SU-DHL-6 (cell line): ENCODE data around the gene NPAS3.

ENCODE experiments used
- H2AFZ ChIP-seq: fragments of 200-600 bp; sonication (generic); 2 replicates; pipeline ENCODE4 v1.6.1; 2014; ENCODE audit warnings: low read depth, mild to moderate bottlenecking, moderate library complexity, mixed read lengths, antibody characterized with exemption, low read length; ENCODE audit not compliant: severe bottlenecking
- H3F3A ChIP-seq: fragments of 200-600 bp; shearing (Covaris generic); 2 replicates; pipeline ENCODE4 v1.6.0; 2016; ENCODE audit warnings: antibody characterized with exemption, mild to moderate bottlenecking; ENCODE audit not compliant: insufficient read depth
- H3K27ac ChIP-seq: fragments of 200-600 bp; sonication (generic); 2 replicates; pipeline ENCODE4 v1.5.1; 2016; ENCODE audit warnings: low read depth, mild to moderate bottlenecking, low read length, moderate library complexity, mixed read lengths
- H3K27me3 ChIP-seq: fragments of 200-600 bp; sonication (generic), shearing (Covaris generic); 2 replicates; pipeline ENCODE4 v1.6.0; 2014; ENCODE audit warnings: mild to moderate bottlenecking, low read length
- H3K36me3 ChIP-seq: fragments of 200-600 bp; sonication (generic); 2 replicates; pipeline ENCODE4 v1.6.1; 2014; ENCODE audit warnings: mild to moderate bottlenecking, low read length, mixed read lengths
- H3K4me2 ChIP-seq: fragments of 300-600, 200-600 bp; shearing (Covaris generic), sonication (generic); 2 replicates; pipeline ENCODE4 v1.6.0; 2014; ENCODE audit warnings: low read length, low read depth, mild to moderate bottlenecking; ENCODE audit not compliant: poor library complexity, severe bottlenecking
- H3K4me3 ChIP-seq: fragments of 200-600 bp; sonication (generic); 2 replicates; pipeline ENCODE4 v1.5.1; 2014; ENCODE audit warnings: antibody characterized with exemption, low read length, mild to moderate bottlenecking, mixed read lengths; ENCODE audit not compliant: insufficient read depth, poor library complexity, severe bottlenecking
- H3K79me2 ChIP-seq: fragments of 200-600 bp; sonication (generic); 2 replicates; pipeline ENCODE4 v1.6.1; 2014; ENCODE audit warnings: mild to moderate bottlenecking, low read length, moderate library complexity; ENCODE audit not compliant: insufficient read depth
- H3K9ac ChIP-seq: fragments of 200-600 bp; sonication (generic); 2 replicates; pipeline ENCODE4 v1.7.0; 2014; ENCODE audit warnings: mild to moderate bottlenecking, low read length
- H3K9me2 ChIP-seq: fragments of 200-600 bp; sonication (generic); replicated peaks from 2 replicates; pipeline ENCODE4 v1.6.1; 2014; ENCODE audit warnings: low read length; ENCODE audit not compliant: insufficient read depth
- H3K9me3 ChIP-seq: fragments of 200-600 bp; sonication (generic); 2 replicates; pipeline ENCODE4 v1.6.1; 2014; ENCODE audit warnings: low read length, mixed read lengths; ENCODE audit not compliant: insufficient read depth
- H4K20me1 ChIP-seq: fragments of 200-600 bp; sonication (generic); 2 replicates; pipeline ENCODE4 v1.6.1; 2014; ENCODE audit warnings: low read depth, mild to moderate bottlenecking, antibody characterized with exemption, low read length, moderate library complexity, mixed read lengths
- EZH2phosphoT487 ChIP-seq: fragments of 200-600 bp; sonication (generic), shearing (Covaris generic); conservative IDR thresholded peaks from 2 replicates; pipeline ENCODE4 v1.6.1; 2018; ENCODE audit warnings: mild to moderate bottlenecking, antibody characterized with exemption, low read length, moderate library complexity, mixed read lengths
- TF ChIP-seq, protein P1 (sequence below): fragments of 200-600 bp; sonication (generic); IDR thresholded peaks from one replicate; pipeline ENCODE4 v1.5.1; 2017; ENCODE audit warnings: antibody characterized with exemption, mild to moderate bottlenecking, low read length, moderate library complexity; ENCODE audit not compliant: insufficient read depth, poor library complexity, severe bottlenecking

The NPAS3 gene

DNA sequence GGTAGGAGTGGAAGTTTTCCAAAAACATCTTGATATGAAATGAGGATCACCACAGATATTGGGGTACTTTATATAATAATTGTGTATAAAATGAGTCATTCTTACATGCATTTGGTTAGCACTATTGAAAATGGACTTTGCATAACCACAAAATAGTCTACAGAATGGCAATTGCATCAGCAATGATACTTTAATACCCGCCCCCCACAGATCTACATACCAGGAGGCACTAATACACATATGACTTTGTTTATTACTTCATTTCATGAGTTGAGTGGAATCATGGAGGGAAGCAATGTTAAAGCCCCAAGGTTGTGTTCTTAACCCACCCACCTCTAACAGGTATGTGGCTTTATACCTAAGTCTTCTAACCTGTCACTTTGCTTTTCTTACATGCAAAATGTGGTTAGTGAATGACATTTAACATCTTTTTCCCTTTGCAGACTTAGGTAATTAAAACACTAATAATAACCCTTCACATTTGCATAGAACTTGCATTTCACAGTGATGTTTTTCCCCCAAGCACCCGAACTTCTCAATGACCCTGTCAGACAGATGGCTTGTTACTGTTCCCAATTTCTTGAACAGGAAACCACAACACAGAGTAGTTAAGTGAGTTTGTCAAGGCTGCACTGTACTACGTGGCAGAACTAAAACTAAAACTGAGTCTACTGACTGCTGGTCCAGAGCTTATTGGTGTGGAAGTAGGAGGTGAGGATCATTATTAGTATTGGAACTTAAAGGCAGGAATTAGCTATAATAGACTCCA lies 101.9 kb downstream of the NPAS3 start:
- Histone ChIP-seq H4K20me1 (no peaks in the 10 kb centered on the region), H3K4me3 (no peak overlapping the region), H3F3A (no peaks in the 10 kb centered on the region), H3K9ac (no peak overlapping the region), H3K4me2 (no peak overlapping the region), H2AFZ (no peak overlapping the region), H3K79me2 (no peaks in the 10 kb centered on the region), H3K9me3 (no peaks in the 10 kb centered on the region), H3K9me2 (no peaks in the 10 kb centered on the region), H3K36me3 (no peaks in the 10 kb centered on the region), H3K27me3 (no peaks in the 10 kb centered on the region), H3K27ac (no peak overlapping the region)
- TF ChIP-seq, protein P1, sequence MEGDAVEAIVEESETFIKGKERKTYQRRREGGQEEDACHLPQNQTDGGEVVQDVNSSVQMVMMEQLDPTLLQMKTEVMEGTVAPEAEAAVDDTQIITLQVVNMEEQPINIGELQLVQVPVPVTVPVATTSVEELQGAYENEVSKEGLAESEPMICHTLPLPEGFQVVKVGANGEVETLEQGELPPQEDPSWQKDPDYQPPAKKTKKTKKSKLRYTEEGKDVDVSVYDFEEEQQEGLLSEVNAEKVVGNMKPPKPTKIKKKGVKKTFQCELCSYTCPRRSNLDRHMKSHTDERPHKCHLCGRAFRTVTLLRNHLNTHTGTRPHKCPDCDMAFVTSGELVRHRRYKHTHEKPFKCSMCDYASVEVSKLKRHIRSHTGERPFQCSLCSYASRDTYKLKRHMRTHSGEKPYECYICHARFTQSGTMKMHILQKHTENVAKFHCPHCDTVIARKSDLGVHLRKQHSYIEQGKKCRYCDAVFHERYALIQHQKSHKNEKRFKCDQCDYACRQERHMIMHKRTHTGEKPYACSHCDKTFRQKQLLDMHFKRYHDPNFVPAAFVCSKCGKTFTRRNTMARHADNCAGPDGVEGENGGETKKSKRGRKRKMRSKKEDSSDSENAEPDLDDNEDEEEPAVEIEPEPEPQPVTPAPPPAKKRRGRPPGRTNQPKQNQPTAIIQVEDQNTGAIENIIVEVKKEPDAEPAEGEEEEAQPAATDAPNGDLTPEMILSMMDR, result no peak
- TF ChIP-seq EZH2phosphoT487, result no peak

DNA sequence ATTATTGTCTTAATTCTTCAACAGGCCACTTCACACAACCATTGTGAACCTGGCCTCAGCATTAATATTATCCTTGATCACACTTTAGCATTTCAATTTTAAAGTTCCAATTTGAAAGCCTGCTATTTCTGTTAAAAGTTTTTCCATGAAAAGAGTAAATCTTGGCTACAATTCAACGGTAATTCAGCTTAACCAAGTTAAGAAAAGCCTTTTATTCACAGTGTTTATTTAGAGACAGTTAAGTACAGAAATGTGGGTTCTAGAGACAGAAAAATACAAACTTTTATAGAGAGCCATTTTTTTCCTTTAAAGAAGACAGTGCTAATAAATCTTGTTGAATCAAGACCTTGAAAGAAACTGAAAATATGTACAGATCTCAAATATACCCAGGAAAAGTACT lies 103.9 kb downstream of the NPAS3 start:
- Histone ChIP-seq H3F3A (no peaks in the 10 kb centered on the region), H3K4me3 (no peak overlapping the region), H3K36me3 (no peaks in the 10 kb centered on the region), H3K27me3 (no peaks in the 10 kb centered on the region), H3K4me2 (no peak overlapping the region), H3K9me3 (no peaks in the 10 kb centered on the region), H3K9me2 (no peaks in the 10 kb centered on the region), H3K27ac (no peak overlapping the region), H3K9ac (no peak overlapping the region), H4K20me1 (no peaks in the 10 kb centered on the region), H2AFZ (no peak overlapping the region), H3K79me2 (no peaks in the 10 kb centered on the region)
- no peak for TF ChIP-seq EZH2phosphoT487
- TF ChIP-seq, protein P1, result no peak

DNA sequence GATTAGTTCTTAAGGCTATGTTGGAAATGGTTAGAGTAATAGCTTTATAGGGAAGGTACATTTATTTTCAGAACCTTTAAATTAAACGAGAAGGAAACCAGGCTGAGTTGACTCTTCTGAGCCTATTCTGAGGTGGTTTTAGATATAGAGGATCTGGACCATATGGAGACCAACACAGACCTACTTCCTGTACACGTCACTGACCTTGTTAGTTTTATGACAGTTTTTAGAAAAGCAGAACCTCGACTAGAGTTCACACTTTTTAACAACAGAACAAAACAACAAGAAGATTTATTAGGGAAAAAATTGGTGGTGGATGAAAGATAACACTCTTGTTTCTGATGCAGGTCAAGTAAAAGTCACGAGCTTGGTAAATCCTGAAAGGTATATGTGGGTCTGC lies 107.1 kb downstream of the NPAS3 start:
- no peaks in the 10 kb centered on the region for H3K9me3 ChIP-seq
- H3K9ac ChIP-seq, result no peak overlapping the region
- no peak overlapping the region for H3K4me2 ChIP-seq
- H3K27ac ChIP-seq, result no peak overlapping the region
- H4K20me1 ChIP-seq, result no peaks in the 10 kb centered on the region
- no peak overlapping the region for H3K4me3 ChIP-seq
- TF ChIP-seq, protein P1, result no peak
- no peak for TF ChIP-seq EZH2phosphoT487
- H3K27me3 ChIP-seq, result no peaks in the 10 kb centered on the region
- H3K36me3 ChIP-seq, result no peaks in the 10 kb centered on the region
- no peaks in the 10 kb centered on the region for H3K79me2 ChIP-seq
- H3K9me2 ChIP-seq, result no peaks in the 10 kb centered on the region
- H2AFZ ChIP-seq, result no peak overlapping the region
- no peaks in the 10 kb centered on the region for H3F3A ChIP-seq
